Measurements from ENCODE around the gene PHKB. TPM values are rescaled to one million over a fixed set of nuclear protein-coding genes. Genes with fewer than 3 reads are reported as not detected.
"Not testable (repeated sequence)": the region's sequence is repeated elsewhere in the genome, so short reads cannot be mapped to it uniquely, and the experiment has no call there.

Gene PHKB
- total RNA-seq, 1 experiment from 2014 or later = 83.4 TPM

DNA sequence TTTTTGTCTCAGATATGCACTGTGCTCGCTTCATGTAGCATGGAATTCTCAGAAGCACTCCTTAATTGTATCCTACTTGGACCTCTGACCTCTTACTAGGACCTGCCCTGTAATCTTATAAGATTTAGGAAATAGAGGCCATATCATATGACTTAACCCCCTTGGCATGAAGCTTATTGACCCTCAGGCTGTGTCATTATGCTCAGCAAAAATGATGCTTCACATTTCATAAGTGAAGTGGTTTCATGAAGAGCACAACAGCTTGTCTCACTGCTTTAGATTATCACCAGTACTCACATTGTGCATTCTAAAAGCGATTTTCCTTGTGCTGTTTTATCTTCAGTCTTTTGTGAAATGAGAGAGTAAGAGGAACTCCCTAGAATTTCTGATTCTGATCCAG lies 6.4 kb downstream of the PHKB start:
- Mint-ChIP-seq H3K36me3 (ENCODE audit: insufficient read depth, unreplicated experiment) (peaks cover 9% of the 10 kb centered on the region), H3K27ac (ENCODE audit: unreplicated experiment) (no peak overlapping the region), H3K27me3 (ENCODE audit: unreplicated experiment) (no peaks in the 10 kb centered on the region), H3K9me3 (ENCODE audit: low read depth, unreplicated experiment) (no peaks in the 10 kb centered on the region), H3K4me1 (ENCODE audit: low read depth, unreplicated experiment) (peaks cover 15% of the 10 kb centered on the region), H3K4me3 (ENCODE audit: low read depth, unreplicated experiment) (no peak overlapping the region)
- DNase-seq = no peak
- intact Hi-C loops (cut with micrococcal nuclease; ENCODE audit: unreplicated experiment) = loop anchor here (10.0 kb wide), 1 partner anchor 697 kb away; no protein-coding TSS in a partner anchor
- BruUV-seq (replicated peaks) = no TSS peak
- TF ChIP-seq, protein P1, sequence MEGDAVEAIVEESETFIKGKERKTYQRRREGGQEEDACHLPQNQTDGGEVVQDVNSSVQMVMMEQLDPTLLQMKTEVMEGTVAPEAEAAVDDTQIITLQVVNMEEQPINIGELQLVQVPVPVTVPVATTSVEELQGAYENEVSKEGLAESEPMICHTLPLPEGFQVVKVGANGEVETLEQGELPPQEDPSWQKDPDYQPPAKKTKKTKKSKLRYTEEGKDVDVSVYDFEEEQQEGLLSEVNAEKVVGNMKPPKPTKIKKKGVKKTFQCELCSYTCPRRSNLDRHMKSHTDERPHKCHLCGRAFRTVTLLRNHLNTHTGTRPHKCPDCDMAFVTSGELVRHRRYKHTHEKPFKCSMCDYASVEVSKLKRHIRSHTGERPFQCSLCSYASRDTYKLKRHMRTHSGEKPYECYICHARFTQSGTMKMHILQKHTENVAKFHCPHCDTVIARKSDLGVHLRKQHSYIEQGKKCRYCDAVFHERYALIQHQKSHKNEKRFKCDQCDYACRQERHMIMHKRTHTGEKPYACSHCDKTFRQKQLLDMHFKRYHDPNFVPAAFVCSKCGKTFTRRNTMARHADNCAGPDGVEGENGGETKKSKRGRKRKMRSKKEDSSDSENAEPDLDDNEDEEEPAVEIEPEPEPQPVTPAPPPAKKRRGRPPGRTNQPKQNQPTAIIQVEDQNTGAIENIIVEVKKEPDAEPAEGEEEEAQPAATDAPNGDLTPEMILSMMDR (IDR thresholded peaks at IDR 0.05; ENCODE audit: unreplicated experiment) = no peak
- CTCF ChIA-PET = interaction anchor here (1.4 kb wide), 1 partner anchor 326 kb away, joined by 3 read pairs; no protein-coding TSS in a partner anchor

DNA sequence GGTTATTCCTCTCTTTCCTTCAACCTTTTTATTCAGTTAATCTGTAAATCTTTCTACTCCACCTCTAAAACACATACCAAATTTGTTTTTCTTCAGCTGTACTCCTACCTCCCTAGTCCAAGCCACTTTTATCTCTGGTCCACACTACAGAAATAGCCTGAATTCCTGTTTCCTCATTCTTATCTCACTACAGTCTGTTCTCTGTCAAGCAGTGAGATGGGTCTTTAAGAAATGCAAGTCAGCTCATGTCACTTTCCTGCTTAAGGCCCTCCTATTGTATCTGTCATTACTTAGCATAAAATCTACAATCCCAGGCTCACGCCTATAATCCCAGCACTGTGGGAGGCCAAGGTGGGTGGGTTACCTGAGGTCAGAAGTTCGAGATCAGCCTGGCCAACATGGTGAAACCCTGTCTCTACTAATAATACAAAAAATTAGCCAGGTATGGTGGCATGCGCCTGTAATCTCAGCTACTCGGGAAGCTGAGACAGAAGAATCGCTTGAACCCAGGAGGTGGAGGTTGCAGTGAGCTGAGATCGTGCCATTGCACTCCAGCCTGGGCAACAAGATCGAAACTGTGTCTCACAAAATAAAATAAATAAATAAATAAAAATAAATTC lies 7.0 kb downstream of the PHKB start:
- Mint-ChIP-seq H3K4me1 (ENCODE audit: low read depth, unreplicated experiment) (peaks cover 15% of the 10 kb centered on the region), H3K27ac (ENCODE audit: unreplicated experiment) (peak overlapping the region; percentile 3)
- H3K36me3 Mint-ChIP-seq (ENCODE audit: insufficient read depth, unreplicated experiment); BruUV-seq (replicated peaks); H3K9me3 Mint-ChIP-seq (ENCODE audit: low read depth, unreplicated experiment); H3K27me3 Mint-ChIP-seq (ENCODE audit: unreplicated experiment); H3K4me3 Mint-ChIP-seq (ENCODE audit: low read depth, unreplicated experiment); DNase-seq: not testable (repeated sequence)
- CTCF ChIA-PET = interaction anchor here (0.6 kb wide), 1 partner anchor 312 kb away, joined by 5 read pairs; no protein-coding TSS in a partner anchor
- intact Hi-C loops (cut with micrococcal nuclease; ENCODE audit: unreplicated experiment) = loop anchor here (10.0 kb wide), 1 partner anchor 697 kb away; no protein-coding TSS in a partner anchor

DNA sequence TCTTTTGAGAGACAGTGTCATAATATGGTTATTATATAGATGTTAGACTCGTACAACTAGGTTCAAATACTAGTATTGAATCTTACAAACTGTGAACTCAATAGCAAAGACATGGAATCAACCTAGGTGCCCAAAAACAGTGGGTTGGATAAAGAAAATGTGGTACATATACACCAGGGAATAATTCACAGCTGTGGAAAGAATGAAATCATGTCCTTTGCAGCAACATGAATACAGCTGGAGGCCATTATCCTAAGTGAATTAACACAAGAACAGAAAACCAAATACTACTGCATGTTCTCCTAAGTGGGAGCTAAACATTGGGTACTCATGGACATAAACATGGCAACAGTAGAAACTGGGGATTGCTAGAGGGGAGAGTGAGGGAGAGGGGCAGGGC lies 8.1 kb downstream of the PHKB start:
- TF ChIP-seq, protein P1 (IDR thresholded peaks at IDR 0.05; ENCODE audit: unreplicated experiment) = no peak
- Mint-ChIP-seq H3K27ac (ENCODE audit: unreplicated experiment) (no peak overlapping the region), H3K4me1 (ENCODE audit: low read depth, unreplicated experiment) (peaks cover 9% of the 10 kb centered on the region), H3K4me3 (ENCODE audit: low read depth, unreplicated experiment) (no peak overlapping the region), H3K27me3 (ENCODE audit: unreplicated experiment) (no peaks in the 10 kb centered on the region), H3K36me3 (ENCODE audit: insufficient read depth, unreplicated experiment) (peaks cover 4% of the 10 kb centered on the region), H3K9me3 (ENCODE audit: low read depth, unreplicated experiment) (no peaks in the 10 kb centered on the region)
- intact Hi-C loops (cut with micrococcal nuclease; ENCODE audit: unreplicated experiment) = loop anchor here (10.0 kb wide), 1 partner anchor 696 kb away; no protein-coding TSS in a partner anchor
- no TSS peak for BruUV-seq (replicated peaks)
- CTCF ChIA-PET = no interaction called here
- DNase-seq = no peak

DNA sequence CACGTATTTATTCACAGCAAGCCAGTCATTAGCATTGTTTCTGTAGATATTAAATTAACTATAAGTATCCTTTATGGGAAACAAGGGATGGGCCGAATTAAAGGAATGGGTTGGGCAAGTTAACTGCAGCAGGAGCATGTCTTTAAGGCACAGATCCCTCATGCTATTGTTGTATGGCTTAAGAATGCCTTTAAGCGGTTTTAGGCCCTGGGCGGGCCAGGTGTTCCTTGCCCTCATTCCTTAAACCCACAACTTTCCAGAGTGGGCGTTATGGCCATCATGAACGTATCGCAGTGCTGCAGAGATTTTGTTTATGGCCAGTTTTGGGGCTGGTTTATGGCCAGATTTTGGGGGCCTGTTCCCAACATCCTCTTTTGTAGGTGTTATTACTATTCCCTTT lies 9.1 kb downstream of the PHKB start:
- no peaks in the 10 kb centered on the region for H3K9me3 Mint-ChIP-seq (ENCODE audit: low read depth, unreplicated experiment)
- CTCF ChIA-PET = no interaction called here
- peaks cover 4% of the 10 kb centered on the region for H3K36me3 Mint-ChIP-seq (ENCODE audit: insufficient read depth, unreplicated experiment)
- DNase-seq = no peak
- H3K4me3 Mint-ChIP-seq (ENCODE audit: low read depth, unreplicated experiment) = no peak overlapping the region
- no TSS peak for BruUV-seq (replicated peaks)
- TF ChIP-seq, protein P1 (IDR thresholded peaks at IDR 0.05; ENCODE audit: unreplicated experiment) = no peak
- peaks cover 8% of the 10 kb centered on the region for H3K4me1 Mint-ChIP-seq (ENCODE audit: low read depth, unreplicated experiment)
- no peaks in the 10 kb centered on the region for H3K27me3 Mint-ChIP-seq (ENCODE audit: unreplicated experiment)
- no peak overlapping the region for H3K27ac Mint-ChIP-seq (ENCODE audit: unreplicated experiment)
- intact Hi-C loops (cut with micrococcal nuclease; ENCODE audit: unreplicated experiment) = no loop called here

DNA sequence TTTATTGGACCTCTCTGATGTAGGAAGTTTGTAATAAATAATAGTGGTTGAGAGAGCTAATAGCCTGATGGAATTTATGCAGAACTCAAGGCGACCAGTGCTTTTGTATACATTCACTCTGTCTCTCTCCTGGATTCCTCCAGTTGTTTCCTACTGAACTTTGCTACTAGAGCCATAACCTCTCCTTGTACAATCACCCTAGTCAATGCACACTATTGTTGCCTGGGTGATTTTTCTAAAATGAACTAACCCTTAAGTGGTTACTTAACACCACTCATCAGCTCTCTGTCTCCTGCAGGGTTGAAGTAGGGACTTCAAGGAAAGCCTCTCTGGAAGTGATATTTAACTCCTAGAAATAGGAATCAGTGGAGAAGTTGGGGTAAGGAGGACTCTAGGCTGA lies 9.7 kb downstream of the PHKB start:
- DNase-seq = no peak
- BruUV-seq (replicated peaks) = no TSS peak
- Mint-ChIP-seq H3K4me3 (ENCODE audit: low read depth, unreplicated experiment) (no peak overlapping the region), H3K27me3 (ENCODE audit: unreplicated experiment) (no peaks in the 10 kb centered on the region), H3K36me3 (ENCODE audit: insufficient read depth, unreplicated experiment) (peaks cover 4% of the 10 kb centered on the region), H3K27ac (ENCODE audit: unreplicated experiment) (no peak overlapping the region), H3K4me1 (ENCODE audit: low read depth, unreplicated experiment) (peaks cover 8% of the 10 kb centered on the region), H3K9me3 (ENCODE audit: low read depth, unreplicated experiment) (no peaks in the 10 kb centered on the region)
- CTCF ChIA-PET = no interaction called here
- TF ChIP-seq, protein P1 (IDR thresholded peaks at IDR 0.05; ENCODE audit: unreplicated experiment) = no peak
- intact Hi-C loops (cut with micrococcal nuclease; ENCODE audit: unreplicated experiment) = no loop called here

DNA sequence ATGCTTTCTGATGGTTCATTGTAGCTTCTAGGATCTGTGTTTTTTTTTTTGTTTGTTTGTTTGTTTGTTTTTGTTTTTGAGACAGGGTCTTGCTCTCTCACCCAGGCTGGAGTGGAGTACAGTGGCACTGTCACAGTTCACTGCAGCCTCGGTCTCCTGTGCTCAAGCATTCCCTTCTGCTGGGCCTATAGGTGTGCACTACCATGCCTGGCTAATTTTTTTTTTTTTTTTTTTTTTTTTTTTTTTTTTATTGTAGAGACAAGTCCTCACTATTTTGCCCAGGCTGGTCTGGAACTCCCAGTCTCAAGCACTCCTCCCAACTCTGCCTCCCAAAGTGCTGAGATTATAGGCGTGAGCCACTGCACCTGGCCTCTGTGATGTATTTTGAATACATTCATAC lies 11.9 kb downstream of the PHKB start:
- H3K4me3 Mint-ChIP-seq (ENCODE audit: low read depth, unreplicated experiment); intact Hi-C loops (cut with micrococcal nuclease; ENCODE audit: unreplicated experiment); H3K27ac Mint-ChIP-seq (ENCODE audit: unreplicated experiment); CTCF ChIA-PET; H3K4me1 Mint-ChIP-seq (ENCODE audit: low read depth, unreplicated experiment); H3K36me3 Mint-ChIP-seq (ENCODE audit: insufficient read depth, unreplicated experiment); BruUV-seq (replicated peaks); DNase-seq; H3K27me3 Mint-ChIP-seq (ENCODE audit: unreplicated experiment); H3K9me3 Mint-ChIP-seq (ENCODE audit: low read depth, unreplicated experiment): not testable (repeated sequence)

All from Calu3 (cell line).